ENCODE data around the gene POTEG. TPM values are rescaled to one million over a fixed set of nuclear protein-coding genes. Genes with fewer than 3 reads are reported as not detected.
"Not testable (repeated sequence)": the region's sequence is repeated elsewhere in the genome, so short reads cannot be mapped to it uniquely, and the experiment has no call there.

The POTEG gene
- total RNA-seq, 8 experiments from 2014 or later, result 0.08 to 0.38 TPM; not detected in 6

GRCh38 chr14:19394727-19395126 lies 39.4 kb downstream of the POTEG start:
- ATAC-seq (replicated peaks in 6 of 8); H3K4me1 ChIP-seq (replicated peaks in 1 of 2); H3K27ac ChIP-seq; H3K4me3 ChIP-seq; in situ Hi-C loops (cut with MboI; ENCODE audit: low pct_unique_long_range_greater_than_20kb in 2 of 9, low sequenced_read_pairs in 9 of 9, unreplicated experiment in 9 of 9): not testable (repeated sequence)
- WGBS, 10 experiments, result no CpG with 5 or more reads among the region's 12 CpGs

GRCh38 chr14:19390230-19390629 lies 43.9 kb downstream of the POTEG start:
- H3K4me1 ChIP-seq (replicated peaks in 1 of 2); H3K27ac ChIP-seq; H3K4me3 ChIP-seq; in situ Hi-C loops (cut with MboI; ENCODE audit: low pct_unique_long_range_greater_than_20kb in 2 of 9, low sequenced_read_pairs in 9 of 9, unreplicated experiment in 9 of 9); ATAC-seq (replicated peaks in 6 of 8): not testable (repeated sequence)
- WGBS, 10 experiments, result no CpG with 5 or more reads among the region's 10 CpGs

DNA sequence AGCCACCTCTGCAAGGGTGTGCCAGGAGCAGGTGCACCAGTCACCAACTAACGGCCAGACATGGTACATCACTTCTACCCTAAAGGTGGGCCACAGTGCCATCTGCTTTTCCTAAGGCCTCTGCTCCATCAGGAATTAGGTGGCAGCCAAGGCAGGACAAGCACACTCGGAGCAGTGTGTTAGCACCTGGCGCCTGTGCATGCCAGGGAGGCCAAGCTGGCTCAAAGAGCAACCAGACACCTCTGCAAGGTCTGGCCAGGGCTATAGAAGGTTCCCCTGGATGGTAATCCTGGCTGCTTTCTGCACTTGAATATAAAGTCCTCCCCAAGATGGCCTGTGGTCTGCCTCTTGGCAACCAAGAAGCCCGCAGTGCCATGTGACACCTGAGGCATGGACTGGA lies 45.4 kb downstream of the POTEG start:
- in situ Hi-C loops (cut with MboI; ENCODE audit: low pct_unique_long_range_greater_than_20kb in 2 of 9, low sequenced_read_pairs in 9 of 9, unreplicated experiment in 9 of 9); H3K27ac ChIP-seq; H3K4me1 ChIP-seq (replicated peaks in 1 of 2); ATAC-seq (replicated peaks in 6 of 8); H3K4me3 ChIP-seq: not testable (repeated sequence)
- no CpG with 5 or more reads among the region's 4 CpGs for WGBS, 10 experiments

DNA sequence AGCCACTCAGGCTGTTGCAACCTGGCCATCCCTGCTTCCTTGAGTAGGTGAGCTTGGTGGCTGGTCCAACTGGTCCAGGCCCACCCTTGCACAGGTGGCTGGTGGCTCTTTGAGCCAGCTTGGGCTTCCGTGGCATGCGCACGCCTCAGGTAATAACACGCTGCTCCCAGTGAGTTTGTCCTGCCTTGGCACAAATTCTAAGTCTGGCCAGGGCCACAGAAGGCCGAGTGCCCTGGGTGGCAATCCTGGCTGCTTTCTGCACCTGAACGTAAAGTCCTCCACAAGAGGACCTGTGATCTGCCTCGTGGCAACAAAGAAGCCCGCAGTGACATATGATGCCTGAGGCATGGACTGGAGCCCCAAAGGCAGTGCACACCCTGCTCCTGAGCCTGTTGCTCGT lies 47.1 kb downstream of the POTEG start:
- H3K4me1 ChIP-seq (replicated peaks in 1 of 2); in situ Hi-C loops (cut with MboI; ENCODE audit: low pct_unique_long_range_greater_than_20kb in 2 of 9, low sequenced_read_pairs in 9 of 9, unreplicated experiment in 9 of 9); ATAC-seq (replicated peaks in 6 of 8); H3K4me3 ChIP-seq; H3K27ac ChIP-seq: not testable (repeated sequence)
- no CpG with 5 or more reads among the region's 9 CpGs for WGBS, 10 experiments

GRCh38 chr14:19386309-19386708 lies 47.8 kb downstream of the POTEG start:
- H3K4me1 ChIP-seq (replicated peaks in 1 of 2); ATAC-seq (replicated peaks in 6 of 8); in situ Hi-C loops (cut with MboI; ENCODE audit: low pct_unique_long_range_greater_than_20kb in 2 of 9, low sequenced_read_pairs in 9 of 9, unreplicated experiment in 9 of 9); H3K27ac ChIP-seq; H3K4me3 ChIP-seq: not testable (repeated sequence)
- WGBS, 10 experiments, result no CpG with 5 or more reads among the region's 7 CpGs

- no CpG with 5 or more reads among the region's 6 CpGs for WGBS, 10 experiments
- ATAC-seq (replicated peaks in 6 of 8); H3K4me1 ChIP-seq (replicated peaks in 1 of 2); in situ Hi-C loops (cut with MboI; ENCODE audit: low pct_unique_long_range_greater_than_20kb in 2 of 9, low sequenced_read_pairs in 9 of 9, unreplicated experiment in 9 of 9); H3K27ac ChIP-seq; H3K4me3 ChIP-seq: not testable (repeated sequence)
Observed at GRCh38 chr14:19384088-19384781, 49.9 kb downstream of the POTEG start.

GRCh38 chr14:19383008-19383584 lies 51.0 kb downstream of the POTEG start:
- ATAC-seq (replicated peaks in 6 of 8); in situ Hi-C loops (cut with MboI; ENCODE audit: low pct_unique_long_range_greater_than_20kb in 2 of 9, low sequenced_read_pairs in 9 of 9, unreplicated experiment in 9 of 9): not testable (repeated sequence)
- WGBS, 10 experiments, result no CpG with 5 or more reads among the region's 6 CpGs

DNA sequence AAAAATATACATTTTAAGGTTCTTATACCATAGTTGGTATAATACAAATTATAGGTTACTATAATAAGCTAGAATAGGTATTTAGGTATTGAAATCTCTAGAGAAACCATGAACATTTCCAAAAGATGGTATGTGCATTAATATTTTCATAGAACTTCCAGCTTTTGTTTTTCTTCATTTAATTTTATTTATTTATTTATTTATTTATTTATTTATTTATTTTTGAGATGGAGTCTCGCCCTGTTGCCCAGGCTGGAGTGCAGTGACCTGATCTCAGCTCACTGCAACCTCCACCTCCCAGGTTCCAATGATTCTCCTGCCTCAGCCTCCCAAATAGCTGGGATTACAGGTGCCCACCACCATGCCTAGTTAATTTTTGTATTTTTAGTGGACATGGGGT lies 54.0 kb downstream of the POTEG start:
- H3K4me3 ChIP-seq; ATAC-seq (replicated peaks in 6 of 8); H3K27ac ChIP-seq; H3K4me1 ChIP-seq (replicated peaks in 1 of 2); in situ Hi-C loops (cut with MboI; ENCODE audit: low pct_unique_long_range_greater_than_20kb in 2 of 9, low sequenced_read_pairs in 9 of 9, unreplicated experiment in 9 of 9): not testable (repeated sequence)
- WGBS, 10 experiments, result 14 to 60% (median 32%) methylated on average over 1 of the region's 1 CpG; no CpG with 5 or more reads in 6 of the 10 experiments

More at GRCh38 chr14:19383008-19383584, 51.0 kb downstream of the POTEG start:
- not testable (repeated sequence) for H3K4me3 ChIP-seq; H3K4me1 ChIP-seq (replicated peaks in 1 of 2); H3K27ac ChIP-seq

DNA sequence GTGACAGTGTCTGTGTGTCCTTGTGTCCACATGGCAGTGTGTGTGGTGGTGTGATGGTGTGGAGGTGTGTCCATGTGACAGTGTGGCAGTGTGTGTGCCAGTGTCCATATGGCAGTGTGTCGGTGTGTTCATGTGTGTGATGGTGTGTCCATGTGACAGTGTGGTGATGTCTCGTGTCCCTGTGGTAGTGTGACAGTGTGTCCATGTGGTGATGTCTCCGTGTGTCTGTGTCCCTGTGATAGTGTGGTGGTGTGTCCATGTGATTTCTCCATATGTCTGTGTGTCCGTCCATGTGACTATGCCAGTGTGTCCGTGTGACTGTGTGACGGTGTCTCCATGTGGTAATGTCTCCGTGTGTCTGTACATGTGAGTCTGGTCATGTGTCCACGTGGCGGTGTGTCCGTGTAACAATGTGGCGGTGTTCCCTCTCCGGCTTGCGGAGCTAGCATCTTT lies 59.7 kb downstream of the POTEG start:
- 44 to 49% (median 47%) methylated on average over 2 to 6 of the region's 13 CpGs; no CpG with 5 or more reads in 7 of the 10 experiments for WGBS, 10 experiments
- H3K4me3 ChIP-seq; H3K27ac ChIP-seq; H3K4me1 ChIP-seq (replicated peaks in 1 of 2); in situ Hi-C loops (cut with MboI; ENCODE audit: low pct_unique_long_range_greater_than_20kb in 2 of 9, low sequenced_read_pairs in 9 of 9, unreplicated experiment in 9 of 9); ATAC-seq (replicated peaks in 6 of 8): not testable (repeated sequence)

DNA sequence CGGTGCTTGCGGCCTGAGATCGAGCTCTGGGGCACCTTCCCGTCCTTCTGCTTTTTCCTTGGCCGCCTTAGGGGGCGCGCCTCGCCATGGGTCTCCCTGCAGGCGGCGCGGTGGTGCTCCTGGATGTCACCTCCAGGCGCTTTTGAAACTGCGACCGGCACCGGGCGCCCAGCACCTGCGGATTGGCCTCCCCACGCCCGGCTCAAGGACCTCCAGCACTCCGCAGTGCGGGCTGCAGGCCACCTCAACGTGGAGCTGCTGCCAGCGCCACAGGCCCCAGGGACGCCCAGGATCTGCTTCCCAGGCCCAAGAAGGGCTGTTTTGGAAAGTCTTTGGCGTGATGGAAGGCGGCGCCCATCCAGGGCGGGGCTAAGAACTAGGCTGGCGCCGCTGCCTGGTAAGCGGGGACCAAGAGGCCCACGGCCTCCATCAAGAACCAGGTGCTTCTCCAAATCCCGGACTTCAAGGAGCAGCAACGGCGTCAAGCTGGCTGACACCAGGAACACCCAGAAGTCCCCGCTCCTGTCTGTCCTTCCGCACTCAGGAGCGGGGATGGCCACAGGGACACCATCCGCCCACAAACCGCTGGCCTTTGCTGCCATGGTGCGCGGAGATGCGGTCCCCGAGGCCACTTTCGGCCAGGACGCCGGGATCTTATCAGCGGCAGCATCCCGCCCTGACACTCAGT lies 61.2 kb downstream of the POTEG start:
- in situ Hi-C loops (cut with MboI; ENCODE audit: low pct_unique_long_range_greater_than_20kb in 2 of 9, low sequenced_read_pairs in 9 of 9, unreplicated experiment in 9 of 9); ATAC-seq (replicated peaks in 6 of 8); H3K4me3 ChIP-seq; H3K4me1 ChIP-seq (replicated peaks in 1 of 2): not testable (repeated sequence)
- WGBS, 10 experiments, result 46 to 100% (median 78%) methylated on average over 1 to 29 of the region's 49 CpGs; no CpG with 5 or more reads in 4 of the 10 experiments
- H3K27ac ChIP-seq, result peak overlapping the region in 1 of 2 donors; percentile 35

DNA sequence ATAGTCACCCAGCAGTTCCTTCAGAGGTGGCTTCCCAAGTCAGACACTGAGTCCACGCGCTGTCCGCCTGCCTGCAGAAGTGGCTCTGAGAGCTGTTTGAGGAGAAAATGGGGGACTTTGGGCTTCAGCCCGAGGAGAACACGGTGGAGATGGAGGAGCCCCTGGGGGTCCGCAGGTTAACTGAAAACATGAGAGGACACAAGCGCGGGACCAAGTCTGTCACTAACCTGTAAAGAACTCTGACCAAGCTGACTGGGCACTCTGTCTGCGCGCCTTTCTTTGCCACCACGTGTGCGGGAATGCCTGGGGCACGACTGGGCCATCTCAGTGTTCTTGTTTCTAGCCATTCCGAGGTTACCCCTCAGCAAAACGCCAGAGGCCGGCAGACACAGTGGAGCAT lies 62.4 kb downstream of the POTEG start:
- in situ Hi-C loops (cut with MboI; ENCODE audit: low pct_unique_long_range_greater_than_20kb in 2 of 9, low sequenced_read_pairs in 9 of 9, unreplicated experiment in 9 of 9); H3K27ac ChIP-seq; ATAC-seq (replicated peaks in 6 of 8); H3K4me3 ChIP-seq; H3K4me1 ChIP-seq (replicated peaks in 1 of 2): not testable (repeated sequence)
- no CpG with 5 or more reads among the region's 16 CpGs for WGBS, 10 experiments

DNA sequence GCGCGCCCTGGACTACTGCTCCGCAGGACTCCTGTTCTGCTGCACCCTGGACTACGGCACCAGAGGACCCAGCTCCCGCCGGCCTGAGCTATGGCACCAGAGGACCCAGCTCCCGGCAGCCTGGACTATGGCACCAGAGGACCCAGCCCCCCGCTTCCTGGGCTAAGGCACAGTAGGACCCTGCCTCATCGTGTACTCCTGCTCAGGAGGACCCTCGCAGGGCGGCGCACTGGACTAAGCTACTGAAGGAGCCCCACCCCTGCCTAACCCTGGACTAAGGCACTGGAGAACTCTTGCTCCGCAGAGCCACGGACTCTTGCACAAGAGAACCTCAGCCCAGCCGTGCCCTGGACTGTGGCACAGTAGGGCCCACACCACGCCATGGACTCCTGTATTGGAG lies 71.3 kb downstream of the POTEG start:
- H3K27ac ChIP-seq; ATAC-seq (replicated peaks in 6 of 8); in situ Hi-C loops (cut with MboI; ENCODE audit: low pct_unique_long_range_greater_than_20kb in 2 of 9, low sequenced_read_pairs in 9 of 9, unreplicated experiment in 9 of 9); H3K4me1 ChIP-seq (replicated peaks in 1 of 2); H3K4me3 ChIP-seq: not testable (repeated sequence)
- no CpG with 5 or more reads among the region's 16 CpGs for WGBS, 10 experiments

DNA sequence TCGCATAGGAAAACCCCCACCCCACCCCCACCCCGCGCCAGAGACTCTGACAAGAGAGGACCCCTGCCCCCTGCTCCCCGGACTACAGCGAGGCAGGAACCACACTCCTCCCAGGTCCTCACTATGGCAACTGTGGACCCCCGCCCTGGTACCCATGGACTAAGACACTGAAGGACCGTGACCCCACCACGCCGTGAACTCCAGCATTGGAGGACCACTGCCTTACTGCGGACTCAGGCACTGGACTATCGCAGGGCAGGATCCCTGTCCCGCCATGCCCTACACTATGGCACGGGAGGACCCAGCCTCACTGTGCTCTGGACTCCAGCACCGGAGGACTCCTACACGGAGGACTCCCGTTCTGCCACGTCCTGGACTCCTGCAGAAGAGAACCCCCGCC lies 71.8 kb downstream of the POTEG start:
- ATAC-seq (replicated peaks in 6 of 8); in situ Hi-C loops (cut with MboI; ENCODE audit: low pct_unique_long_range_greater_than_20kb in 2 of 9, low sequenced_read_pairs in 9 of 9, unreplicated experiment in 9 of 9); H3K27ac ChIP-seq; H3K4me3 ChIP-seq; H3K4me1 ChIP-seq (replicated peaks in 1 of 2): not testable (repeated sequence)
- WGBS, 10 experiments, result no CpG with 5 or more reads among the region's 18 CpGs
